Fibroblast of pulmonary artery (primary cell): Measurements from ENCODE around the gene P2RY14.
"Not testable (repeated sequence)": the region's sequence is repeated elsewhere in the genome, so short reads cannot be mapped to it uniquely, and the experiment has no call there.

ENCODE experiments used
- DNase-seq: peaks from one replicate; pipeline ENCODE4 v3.0.0-alpha.2; 2010; ENCODE audit warnings: low read depth
- H3K4me3 ChIP-seq: replicated peaks from 2 replicates; pipeline ENCODE4 v1.5.1; 2011; ENCODE audit warnings: low read depth, mild to moderate bottlenecking, control low read depth, low read length, moderate library complexity
- CTCF ChIP-seq: IDR thresholded peaks from 2 replicates; pipeline ENCODE4 v1.5.1; 2011; ENCODE audit warnings: mild to moderate bottlenecking, control low read depth, low read length, inconsistent platforms; ENCODE audit errors: missing control alignments

P2RY14 gene

GRCh38 chr3:151175952-151176351 is 102.4 kb downstream of the P2RY14 start:
- no peak for TF ChIP-seq CTCF
- DNase-seq = no peak
- H3K4me3 ChIP-seq = no peak overlapping the region

- no peak overlapping the region for H3K4me3 ChIP-seq
- TF ChIP-seq CTCF = no peak
- no peak for DNase-seq
These were observed 104.0 kb downstream of the P2RY14 start for GRCh38 chr3:151174351-151174750.

- no peak for DNase-seq
- no peak for TF ChIP-seq CTCF
- no peak overlapping the region for H3K4me3 ChIP-seq
These were observed 107.1 kb downstream of the P2RY14 start for GRCh38 chr3:151171145-151171757.

GRCh38 chr3:151169948-151170679 is 108.2 kb downstream of the P2RY14 start:
- H3K4me3 ChIP-seq, DNase-seq: not testable (repeated sequence)

- no peak for TF ChIP-seq CTCF
- no peak for DNase-seq
These were observed 108.9 kb downstream of the P2RY14 start for GRCh38 chr3:151169262-151169947.

GRCh38 chr3:151168269-151169094 is 109.9 kb downstream of the P2RY14 start:
- no peak overlapping the region for H3K4me3 ChIP-seq
- DNase-seq = peak; percentile 72
- peak; percentile 86 for TF ChIP-seq CTCF

More at GRCh38 chr3:151169262-151169947, 108.9 kb downstream of the P2RY14 start:
- H3K4me3 ChIP-seq = no peak overlapping the region

- peak; percentile 25 for TF ChIP-seq CTCF
- H3K4me3 ChIP-seq = no peak overlapping the region
- DNase-seq = no peak
These were observed 112.2 kb downstream of the P2RY14 start for GRCh38 chr3:151166161-151166560.
